Upper lobe of left lung (tissue), 4 donors: ENCODE data around the gene NRP1.

ENCODE experiments used
- CTCF ChIP-seq, 6 experiments: fragments of 450-650 bp in 4 of 6; fragments of 200-600 bp in 2 of 6; sonication (generic) in 2 of 6; IDR thresholded peaks; one replicate each; pipeline ENCODE4 v1.5.1; 2016 to 2019; ENCODE audit warnings: antibody characterized with exemption in 6 of 6
- POLR2A ChIP-seq, 4 donors: fragments of 450-650 bp; IDR thresholded peaks; one replicate each; pipeline ENCODE4 v1.5.1; 2016 to 2017; ENCODE audit warnings: antibody characterized with exemption in 4 of 4, mild to moderate bottlenecking in 2 of 4

- no peak for TF ChIP-seq POLR2A (IDR thresholded peaks at IDR 0.05)
- no peak for TF ChIP-seq CTCF (IDR thresholded peaks at IDR 0.05)
These were observed 144.1 kb downstream of the NRP1 start for GRCh38 chr10:33190406-33190805.
